GM23338 (cell line): ENCODE data around the gene HECTD3.

Source experiments
- CREB1 ChIP-seq: fragments of 250-450 bp; sonication (Bioruptor Pico); IDR thresholded peaks from 2 replicates; pipeline ENCODE4 v1.5.0; 2020; ENCODE audit warnings: low read depth, mild to moderate bottlenecking, moderate library complexity
- ETS1 ChIP-seq: IDR thresholded peaks from 2 replicates; pipeline ENCODE4 v1.6.1; 2016; ENCODE audit warnings: antibody characterized with exemption
- EZH2 ChIP-seq: fragments of 200-600 bp; sonication (generic); IDR thresholded peaks from one replicate; pipeline ENCODE4 v1.8.0; 2017; ENCODE audit warnings: antibody characterized with exemption, mild to moderate bottlenecking, low read depth; ENCODE audit not compliant: unreplicated experiment
- EZH2phosphoT487 ChIP-seq: fragments of 200-600 bp; sonication (generic); IDR thresholded peaks from one replicate; pipeline ENCODE4 v1.8.1; 2018; ENCODE audit warnings: antibody characterized with exemption; ENCODE audit not compliant: unreplicated experiment
- JUNB ChIP-seq: IDR thresholded peaks from one replicate; pipeline ENCODE4 v1.6.1; 2016; ENCODE audit warnings: antibody characterized with exemption; ENCODE audit not compliant: unreplicated experiment
- POLR2AphosphoS5 ChIP-seq: IDR thresholded peaks from 2 replicates; pipeline ENCODE4 v1.6.1; 2016; ENCODE audit warnings: antibody characterized with exemption, low read depth
- REST ChIP-seq: IDR thresholded peaks from one replicate; pipeline ENCODE4 v1.6.1; 2018; ENCODE audit warnings: antibody characterized with exemption; ENCODE audit not compliant: unreplicated experiment
- STAT1 ChIP-seq: IDR thresholded peaks from one replicate; pipeline ENCODE4 v1.6.1; 2016; ENCODE audit warnings: antibody characterized with exemption; ENCODE audit not compliant: unreplicated experiment
- TF ChIP-seq, protein P1 (sequence below), 2 experiments: fragments of 200-600 bp in 1 of 2; sonication (generic) in 1 of 2; conservative IDR thresholded peaks; 2 replicates each; pipeline versions ENCODE4 v1.5.1 to v1.6.1; 2016 to 2017; ENCODE audit warnings: antibody characterized with exemption in 2 of 2, low read depth in 2 of 2, mild to moderate bottlenecking in 2 of 2, moderate library complexity in 1 of 2

DNA sequence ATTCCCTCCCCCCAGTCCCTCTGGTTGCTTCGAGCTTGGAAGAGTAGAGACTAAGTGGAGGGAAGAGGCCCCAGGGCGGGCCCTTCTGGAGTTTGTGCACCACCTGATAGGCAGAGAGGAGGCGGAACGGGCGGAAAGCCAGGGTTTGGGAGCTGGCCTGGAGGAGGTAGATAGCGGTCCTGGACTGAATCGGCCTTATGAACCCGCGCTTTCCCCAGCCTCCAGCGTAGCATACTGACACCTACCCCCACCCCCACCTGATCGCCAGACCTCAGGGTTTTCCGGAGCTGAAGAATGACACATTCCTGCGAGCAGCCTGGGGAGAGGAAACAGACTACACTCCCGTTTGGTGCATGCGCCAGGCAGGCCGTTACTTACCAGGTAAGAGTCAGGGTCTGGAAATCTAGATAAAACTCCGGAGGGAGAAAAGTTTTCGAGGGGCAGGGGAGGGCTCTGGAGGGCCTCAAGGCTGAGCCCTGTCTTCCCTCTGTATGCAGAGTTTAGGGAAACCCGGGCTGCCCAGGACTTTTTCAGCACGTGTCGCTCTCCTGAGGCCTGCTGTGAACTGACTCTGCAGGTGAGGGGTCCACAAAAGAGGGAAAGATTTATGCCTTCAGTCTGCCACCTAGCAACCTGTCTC is 1.6 kb upstream of the HECTD3 start:
- TF ChIP-seq POLR2AphosphoS5 (no peak), REST (no peak), EZH2 (no peak), EZH2phosphoT487 (no peak), JUNB (no peak), CREB1 (CRISPR knock-in tag) (no peak), ETS1 (no peak), STAT1 (no peak)
- TF ChIP-seq, protein P1, sequence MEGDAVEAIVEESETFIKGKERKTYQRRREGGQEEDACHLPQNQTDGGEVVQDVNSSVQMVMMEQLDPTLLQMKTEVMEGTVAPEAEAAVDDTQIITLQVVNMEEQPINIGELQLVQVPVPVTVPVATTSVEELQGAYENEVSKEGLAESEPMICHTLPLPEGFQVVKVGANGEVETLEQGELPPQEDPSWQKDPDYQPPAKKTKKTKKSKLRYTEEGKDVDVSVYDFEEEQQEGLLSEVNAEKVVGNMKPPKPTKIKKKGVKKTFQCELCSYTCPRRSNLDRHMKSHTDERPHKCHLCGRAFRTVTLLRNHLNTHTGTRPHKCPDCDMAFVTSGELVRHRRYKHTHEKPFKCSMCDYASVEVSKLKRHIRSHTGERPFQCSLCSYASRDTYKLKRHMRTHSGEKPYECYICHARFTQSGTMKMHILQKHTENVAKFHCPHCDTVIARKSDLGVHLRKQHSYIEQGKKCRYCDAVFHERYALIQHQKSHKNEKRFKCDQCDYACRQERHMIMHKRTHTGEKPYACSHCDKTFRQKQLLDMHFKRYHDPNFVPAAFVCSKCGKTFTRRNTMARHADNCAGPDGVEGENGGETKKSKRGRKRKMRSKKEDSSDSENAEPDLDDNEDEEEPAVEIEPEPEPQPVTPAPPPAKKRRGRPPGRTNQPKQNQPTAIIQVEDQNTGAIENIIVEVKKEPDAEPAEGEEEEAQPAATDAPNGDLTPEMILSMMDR (conservative IDR thresholded peaks at IDR 0.05; ENCODE audit: low read depth in 2 of 2) = no peak
